ENCODE measurements around the gene C2orf92.

C2orf92 gene

GRCh38 chr2:97720746-97721145 lies 51.2 kb downstream of the C2orf92 start:
- no peak for DNase-seq (ENCODE audit: low read depth)

GRCh38 chr2:97722227-97722626 lies 52.7 kb downstream of the C2orf92 start:
- no peak for TF ChIP-seq CTCF (IDR thresholded peaks at IDR 0.05; ENCODE audit: low read depth, low read length, missing control alignments)
- no peak for DNase-seq (ENCODE audit: low read depth)
- no peak overlapping the region for H3K4me3 ChIP-seq (ENCODE audit: low read depth, low read length)

More at GRCh38 chr2:97720746-97721145, 51.2 kb downstream of the C2orf92 start:
- TF ChIP-seq CTCF (IDR thresholded peaks at IDR 0.05; ENCODE audit: low read depth, low read length, missing control alignments): no peak
- no peak overlapping the region for H3K4me3 ChIP-seq (ENCODE audit: low read depth, low read length)

GRCh38 chr2:97723156-97724072 lies 53.9 kb downstream of the C2orf92 start:
- DNase-seq (ENCODE audit: low read depth): no peak

GRCh38 chr2:97724073-97724410 lies 54.5 kb downstream of the C2orf92 start:
- H3K4me3 ChIP-seq (ENCODE audit: low read depth, low read length): no peak overlapping the region
- DNase-seq (ENCODE audit: low read depth): no peak
- TF ChIP-seq CTCF (IDR thresholded peaks at IDR 0.05; ENCODE audit: low read depth, low read length, missing control alignments): no peak

More at GRCh38 chr2:97723156-97724072, 53.9 kb downstream of the C2orf92 start:
- no peak for TF ChIP-seq CTCF (IDR thresholded peaks at IDR 0.05; ENCODE audit: low read depth, low read length, missing control alignments)
- no peak overlapping the region for H3K4me3 ChIP-seq (ENCODE audit: low read depth, low read length)

GRCh38 chr2:97724501-97724900 lies 55.0 kb downstream of the C2orf92 start:
- TF ChIP-seq CTCF (IDR thresholded peaks at IDR 0.05; ENCODE audit: low read depth, low read length, missing control alignments): no peak
- no peak for DNase-seq (ENCODE audit: low read depth)
- no peak overlapping the region for H3K4me3 ChIP-seq (ENCODE audit: low read depth, low read length)

GRCh38 chr2:97724946-97725688 lies 55.6 kb downstream of the C2orf92 start:
- no peak overlapping the region for H3K4me3 ChIP-seq (ENCODE audit: low read depth, low read length)
- no peak for TF ChIP-seq CTCF (IDR thresholded peaks at IDR 0.05; ENCODE audit: low read depth, low read length, missing control alignments)
- DNase-seq (ENCODE audit: low read depth): no peak
